Measurements from ENCODE around the gene ANKS3.
"Not testable (repeated sequence)": the region's sequence is repeated elsewhere in the genome, so short reads cannot be mapped to it uniquely, and the experiment has no call there.

Gene ANKS3

GRCh38 chr16:4746215-4746614 lies 12.1 kb upstream of the ANKS3 start:
- TF ChIP-seq ZNF384 (IDR thresholded peaks at IDR 0.05) (no peak), SUZ12 (IDR thresholded peaks at IDR 0.05) (no peak), ELF4 (IDR thresholded peaks at IDR 0.05) (no peak), NFRKB (IDR thresholded peaks at IDR 0.05) (no peak), L3MBTL2 (conservative IDR thresholded peaks at IDR 0.05) (no peak), FOXK2 (IDR thresholded peaks at IDR 0.05) (no peak), FOXA1 (IDR thresholded peaks at IDR 0.05) (no peak), ARNT (IDR thresholded peaks at IDR 0.05) (no peak), LEF1 (IDR thresholded peaks at IDR 0.05; ENCODE audit: borderline replicate concordance) (no peak), TARDBP (IDR thresholded peaks at IDR 0.05) (no peak)

GRCh38 chr16:4745274-4745569 lies 11.2 kb upstream of the ANKS3 start:
- ChIA-PET POLR2A (interaction anchor here (2.1 kb wide), 1 partner anchor 11 kb away, joined by 8 read pairs; the partner anchor contains the start of genes ANKS3 and DNAAF8), CTCF (no interaction called here)
- TF ChIP-seq NFRKB (IDR thresholded peaks at IDR 0.05) (no peak), ZNF384 (IDR thresholded peaks at IDR 0.05) (no peak), CTBP1 (IDR thresholded peaks at IDR 0.05; ENCODE audit: borderline replicate concordance) (no peak), SP1 (IDR thresholded peaks at IDR 0.05) (no peak), FOXA1 (IDR thresholded peaks at IDR 0.05) (no peak), FOXK2 (IDR thresholded peaks at IDR 0.05) (no peak), LEF1 (IDR thresholded peaks at IDR 0.05; ENCODE audit: borderline replicate concordance) (no peak), SUZ12 (IDR thresholded peaks at IDR 0.05) (no peak), ELF4 (IDR thresholded peaks at IDR 0.05) (no peak), BHLHE40 (IDR thresholded peaks at IDR 0.05; ENCODE audit: borderline replicate concordance) (no peak), TARDBP (IDR thresholded peaks at IDR 0.05) (no peak), ARNT (IDR thresholded peaks at IDR 0.05) (no peak), L3MBTL2 (conservative IDR thresholded peaks at IDR 0.05) (no peak), HDGF (IDR thresholded peaks at IDR 0.05; ENCODE audit: borderline replicate concordance) (no peak), PKNOX1 (IDR thresholded peaks at IDR 0.05) (no peak), FOXM1 (IDR thresholded peaks at IDR 0.05; ENCODE audit: borderline replicate concordance) (no peak)
- no peak for DNase-seq (ENCODE audit: extremely low spot score)

More at GRCh38 chr16:4746215-4746614, 12.1 kb upstream of the ANKS3 start:
- ChIA-PET CTCF (no interaction called here), POLR2A (no interaction called here)
- no peak for DNase-seq (ENCODE audit: extremely low spot score)

GRCh38 chr16:4744555-4745273 lies 10.6 kb upstream of the ANKS3 start:
- TF ChIP-seq HDGF (IDR thresholded peaks at IDR 0.05; ENCODE audit: borderline replicate concordance) (no peak), ZNF384 (IDR thresholded peaks at IDR 0.05) (no peak), FOXA1 (IDR thresholded peaks at IDR 0.05) (no peak), SUZ12 (IDR thresholded peaks at IDR 0.05) (no peak), L3MBTL2 (conservative IDR thresholded peaks at IDR 0.05) (no peak), ELF4 (IDR thresholded peaks at IDR 0.05) (no peak), BHLHE40 (IDR thresholded peaks at IDR 0.05; ENCODE audit: borderline replicate concordance) (no peak), FOXM1 (IDR thresholded peaks at IDR 0.05; ENCODE audit: borderline replicate concordance) (no peak), CTBP1 (IDR thresholded peaks at IDR 0.05; ENCODE audit: borderline replicate concordance) (no peak)
- CTCF ChIA-PET = no interaction called here
- POLR2A ChIA-PET = interaction anchor here (2.1 kb wide), 1 partner anchor 10 kb away, joined by 8 read pairs; the partner anchor contains the start of genes ANKS3 and DNAAF8
- no peak for DNase-seq (ENCODE audit: extremely low spot score)

GRCh38 chr16:4743226-4743878 lies 9.3 kb upstream of the ANKS3 start:
- ChIA-PET CTCF (no interaction called here), POLR2A (interaction anchor here (2.1 kb wide), 1 partner anchor 9 kb away, joined by 8 read pairs; the partner anchor contains the start of genes ANKS3 and DNAAF8)
- no peak for TF ChIP-seq FOXK2 (IDR thresholded peaks at IDR 0.05)
- TF ChIP-seq SP1 (IDR thresholded peaks at IDR 0.05) = no peak
- no peak for TF ChIP-seq HDGF (IDR thresholded peaks at IDR 0.05; ENCODE audit: borderline replicate concordance)
- TF ChIP-seq PKNOX1 (IDR thresholded peaks at IDR 0.05) = no peak
- TF ChIP-seq NFRKB (IDR thresholded peaks at IDR 0.05) = no peak
- no peak for TF ChIP-seq SUZ12 (IDR thresholded peaks at IDR 0.05)
- no peak for TF ChIP-seq FOXA1 (IDR thresholded peaks at IDR 0.05)
- no peak for TF ChIP-seq ZNF384 (IDR thresholded peaks at IDR 0.05)
- TF ChIP-seq L3MBTL2 (conservative IDR thresholded peaks at IDR 0.05) = no peak
- no peak for TF ChIP-seq BHLHE40 (IDR thresholded peaks at IDR 0.05; ENCODE audit: borderline replicate concordance)
- no peak for TF ChIP-seq ARNT (IDR thresholded peaks at IDR 0.05)
- no peak for TF ChIP-seq FOXM1 (IDR thresholded peaks at IDR 0.05; ENCODE audit: borderline replicate concordance)
- no peak for TF ChIP-seq ELF4 (IDR thresholded peaks at IDR 0.05)
- no peak for TF ChIP-seq LEF1 (IDR thresholded peaks at IDR 0.05; ENCODE audit: borderline replicate concordance)
- no peak for TF ChIP-seq TARDBP (IDR thresholded peaks at IDR 0.05)
- TF ChIP-seq CTBP1 (IDR thresholded peaks at IDR 0.05; ENCODE audit: borderline replicate concordance) = no peak
- no peak for DNase-seq (ENCODE audit: extremely low spot score)

GRCh38 chr16:4738370-4738769 lies 4.3 kb upstream of the ANKS3 start:
- CTCF ChIA-PET; DNase-seq (ENCODE audit: extremely low spot score): not testable (repeated sequence)
- POLR2A ChIA-PET = interaction anchor here (0.9 kb wide), 1 partner anchor 30 kb away, joined by 3 read pairs; no protein-coding TSS in a partner anchor

GRCh38 chr16:4737545-4737944 lies 3.5 kb upstream of the ANKS3 start:
- no peak for DNase-seq (ENCODE audit: extremely low spot score)
- CTCF ChIA-PET = interaction anchor here (0.7 kb wide), 1 partner anchor 53 kb away, joined by 4 read pairs; no protein-coding TSS in a partner anchor
- POLR2A ChIA-PET = no interaction called here
- no peak for TF ChIP-seq TARDBP (IDR thresholded peaks at IDR 0.05)
- TF ChIP-seq ELF4 (IDR thresholded peaks at IDR 0.05) = no peak

GRCh38 chr16:4736546-4736945 lies 2.5 kb upstream of the ANKS3 start:
- TF ChIP-seq ZNF384 (IDR thresholded peaks at IDR 0.05) (no peak), ARNT (IDR thresholded peaks at IDR 0.05) (no peak), CTBP1 (IDR thresholded peaks at IDR 0.05; ENCODE audit: borderline replicate concordance) (no peak), FOXK2 (IDR thresholded peaks at IDR 0.05) (no peak), L3MBTL2 (conservative IDR thresholded peaks at IDR 0.05) (no peak), LEF1 (IDR thresholded peaks at IDR 0.05; ENCODE audit: borderline replicate concordance) (no peak), FOXM1 (IDR thresholded peaks at IDR 0.05; ENCODE audit: borderline replicate concordance) (no peak), BHLHE40 (IDR thresholded peaks at IDR 0.05; ENCODE audit: borderline replicate concordance) (no peak), NFRKB (IDR thresholded peaks at IDR 0.05) (no peak), HDGF (IDR thresholded peaks at IDR 0.05; ENCODE audit: borderline replicate concordance) (no peak), SP1 (IDR thresholded peaks at IDR 0.05) (no peak), TARDBP (IDR thresholded peaks at IDR 0.05) (no peak), FOXA1 (IDR thresholded peaks at IDR 0.05) (no peak), PKNOX1 (IDR thresholded peaks at IDR 0.05) (no peak), ELF4 (IDR thresholded peaks at IDR 0.05) (no peak), SUZ12 (IDR thresholded peaks at IDR 0.05) (no peak)
- POLR2A ChIA-PET = no interaction called here
- CTCF ChIA-PET = no interaction called here
- DNase-seq (ENCODE audit: extremely low spot score) = no peak

Measured in HEK293T (cell line).